ENCODE measurements around the gene C1S. TPM values are rescaled to one million over a fixed set of nuclear protein-coding genes. Genes with fewer than 3 reads are reported as not detected.
"Not testable (repeated sequence)": the region's sequence is repeated elsewhere in the genome, so short reads cannot be mapped to it uniquely, and the experiment has no call there.

Gene C1S
- polyA plus RNA-seq, 1 donor = 53.5 TPM

DNA sequence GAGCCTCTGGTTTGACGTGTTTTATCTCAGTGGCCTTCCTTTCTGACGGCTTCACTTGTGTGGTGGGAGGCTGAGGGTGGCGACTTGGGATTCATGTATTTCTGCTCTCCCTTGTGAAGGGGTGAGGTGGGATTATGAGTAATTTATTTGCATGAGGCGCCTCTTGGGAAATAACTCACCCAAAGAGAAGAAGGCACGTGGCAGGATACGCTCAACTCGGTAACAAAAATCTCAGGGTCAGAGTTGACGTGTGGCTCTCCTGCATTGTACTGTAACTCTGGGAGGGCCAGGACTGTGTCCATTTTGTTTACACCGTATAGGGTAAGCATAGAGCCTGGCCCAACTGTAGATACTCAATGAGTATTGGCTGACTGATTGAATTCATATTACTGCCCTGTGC is 14.6 kb upstream of the C1S start:
- no peak for DNase-seq

DNA sequence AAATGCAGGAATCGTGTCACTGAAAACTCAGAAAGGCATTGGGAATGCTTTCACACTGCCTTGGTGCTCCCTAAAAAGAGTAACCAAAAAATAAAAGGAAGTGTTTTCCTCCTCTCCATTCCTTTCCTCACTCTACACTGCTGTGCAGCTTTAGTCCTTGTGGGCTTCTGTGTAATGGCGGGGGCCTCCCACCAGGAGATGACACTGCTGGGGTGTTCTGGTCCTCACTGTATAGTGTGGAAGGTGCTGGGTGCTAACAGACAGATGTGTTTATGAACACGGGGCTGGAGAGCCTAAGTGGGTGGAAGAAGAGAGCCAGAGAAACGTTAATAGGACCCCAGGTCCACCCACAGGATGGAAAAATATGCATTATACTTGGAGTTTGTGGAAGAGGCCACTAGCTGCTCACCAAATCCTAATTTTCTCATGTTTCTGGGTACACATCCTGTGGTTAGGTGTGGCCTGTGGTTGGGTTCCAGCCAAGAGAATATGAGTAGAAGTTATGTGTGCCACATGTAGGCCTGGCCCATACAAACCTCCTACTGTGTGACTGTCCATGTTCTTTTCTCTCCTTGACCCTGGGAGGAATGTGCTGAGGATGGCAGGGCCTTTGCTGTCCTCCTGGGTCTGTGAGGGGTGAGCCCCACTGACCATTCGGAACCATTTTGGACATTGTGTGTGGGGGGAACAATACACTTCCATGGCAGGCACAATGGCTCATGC is 14.0 kb upstream of the C1S start:
- no peak for DNase-seq

DNA sequence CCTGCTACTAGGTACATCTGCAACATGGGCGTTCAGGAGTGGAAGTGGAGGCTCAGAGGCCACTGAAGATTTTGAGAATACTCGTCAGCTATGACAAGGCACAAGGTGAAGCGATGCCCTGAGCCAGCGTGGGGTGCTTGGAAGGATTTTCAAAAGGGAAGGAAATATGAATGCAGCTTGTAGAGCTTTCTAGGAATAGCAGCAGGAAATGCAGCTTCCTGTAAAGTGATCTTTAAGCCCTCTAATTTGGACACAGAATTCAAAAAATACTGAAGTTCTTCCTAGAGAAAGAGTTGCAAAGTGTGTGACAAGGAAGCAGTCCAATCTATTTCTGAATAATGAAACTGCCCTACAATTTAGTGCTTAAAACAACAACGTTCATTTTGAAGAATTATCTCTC is 13.2 kb upstream of the C1S start:
- no peak for DNase-seq

DNA sequence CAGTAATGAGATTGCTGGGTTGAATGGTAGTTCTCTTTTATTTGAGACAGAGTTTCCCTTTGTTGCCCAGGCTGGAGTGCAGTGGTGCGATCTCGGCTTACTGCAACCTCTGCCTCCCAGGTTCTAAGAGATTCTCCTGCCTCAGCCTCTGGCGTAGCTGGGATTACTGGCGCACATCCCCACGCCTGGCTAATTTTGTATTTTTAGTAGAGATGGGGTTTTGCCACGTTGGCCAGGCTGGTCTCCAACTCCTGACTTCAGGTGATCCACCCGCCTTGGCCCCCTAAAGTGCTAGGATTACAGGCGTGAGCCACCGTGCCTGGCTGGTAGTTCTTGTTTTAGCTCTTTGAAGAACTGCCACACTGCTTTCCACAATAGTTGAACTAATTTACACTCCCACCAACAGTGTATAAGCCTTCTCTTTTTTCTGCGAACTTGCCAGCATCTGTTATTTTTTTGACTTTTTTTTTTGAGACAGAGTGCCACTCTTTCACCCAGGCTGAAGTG is 11.0 kb upstream of the C1S start:
- DNase-seq = not testable (repeated sequence)

DNA sequence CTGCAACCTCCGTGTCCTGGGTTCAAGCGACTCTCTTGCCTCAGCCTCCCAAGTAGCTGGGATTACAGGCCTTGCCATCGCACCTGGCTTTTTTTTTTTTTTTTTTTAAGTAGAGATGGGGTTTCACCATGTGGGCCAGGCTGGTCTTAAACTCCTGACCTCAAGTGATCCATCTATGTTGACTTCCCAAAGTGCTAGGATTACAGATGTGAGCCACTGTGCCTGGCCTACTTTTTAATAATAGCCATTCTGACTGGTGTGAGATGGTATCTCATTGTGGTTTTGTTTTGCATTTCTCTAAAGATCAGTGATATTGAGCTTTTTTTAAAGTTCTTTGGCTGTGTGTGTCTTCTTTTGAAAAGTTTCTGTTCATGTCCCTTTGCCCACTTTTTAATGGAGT is 10.5 kb upstream of the C1S start:
- DNase-seq = not testable (repeated sequence)

DNA sequence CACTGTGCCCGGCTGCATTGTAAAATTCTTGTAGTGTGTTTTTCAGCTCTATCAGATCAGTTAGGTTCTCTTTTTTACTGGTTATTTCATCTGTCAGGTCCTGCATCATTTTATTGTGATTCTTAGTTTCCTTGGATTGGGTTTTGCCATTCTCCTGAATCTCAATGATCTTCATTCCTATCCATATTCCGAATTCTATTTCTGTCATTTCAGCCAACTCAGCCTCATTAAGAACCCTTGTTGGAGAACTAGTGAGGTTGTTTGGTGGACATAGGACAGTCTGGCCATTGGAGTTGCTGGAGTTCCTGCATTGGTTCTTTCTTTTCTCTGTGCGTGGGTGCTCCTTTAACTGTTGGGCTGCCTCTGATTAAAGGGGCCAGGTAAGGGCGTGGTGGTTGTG is 5.6 kb upstream of the C1S start:
- no peak for DNase-seq

DNA sequence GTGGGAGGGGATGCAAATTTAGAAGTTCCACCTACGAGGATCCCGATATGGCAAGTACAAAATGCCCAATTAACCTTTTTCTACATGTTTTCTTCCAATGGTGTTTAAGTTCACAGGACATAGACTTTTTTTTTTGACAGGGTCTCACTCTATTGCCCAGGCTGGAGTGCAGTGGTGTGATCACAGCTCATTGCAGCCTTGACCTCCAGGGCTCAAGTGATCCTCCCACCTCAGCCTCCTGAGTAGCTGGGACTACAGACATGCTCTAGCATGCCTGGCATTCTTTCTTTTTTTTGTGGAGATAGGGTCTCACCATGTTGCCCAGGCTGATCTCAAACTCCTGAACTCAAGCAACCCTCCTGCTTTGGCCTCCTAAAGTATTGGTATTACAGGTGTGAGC is 4.8 kb upstream of the C1S start:
- DNase-seq = not testable (repeated sequence)

DNA sequence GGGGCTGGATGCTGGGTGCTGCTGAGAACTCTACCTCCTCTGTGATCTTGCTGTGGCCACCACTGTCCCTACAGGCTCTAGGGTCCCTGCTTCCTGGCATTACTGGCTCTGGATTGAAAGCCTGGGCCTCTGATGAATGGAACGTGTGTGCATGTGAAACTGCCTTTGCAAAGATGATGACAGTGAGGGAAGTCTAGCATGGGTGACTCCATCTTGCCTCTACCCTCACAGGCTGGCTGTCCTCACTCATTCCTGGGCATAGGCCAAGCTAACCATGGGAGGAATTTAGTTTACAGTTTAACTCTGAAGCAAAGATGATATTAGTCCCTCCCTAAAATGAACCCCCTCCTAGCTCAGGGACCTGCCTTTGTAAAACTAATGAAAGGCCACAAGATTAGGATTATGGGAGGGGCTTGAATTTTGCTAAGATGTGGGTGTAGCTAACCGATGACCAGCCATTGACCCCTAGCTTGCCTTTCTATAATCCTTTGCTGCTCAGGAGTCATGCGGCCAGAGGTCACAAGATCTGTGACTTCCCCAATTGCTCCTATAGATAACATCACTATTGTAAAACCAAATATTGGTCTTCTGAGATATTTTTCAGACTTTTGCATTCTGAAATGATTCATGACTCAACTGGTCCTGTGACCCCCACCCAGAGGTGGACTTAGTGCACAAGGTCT is 2.2 kb upstream of the C1S start:
- no peak for DNase-seq

DNA sequence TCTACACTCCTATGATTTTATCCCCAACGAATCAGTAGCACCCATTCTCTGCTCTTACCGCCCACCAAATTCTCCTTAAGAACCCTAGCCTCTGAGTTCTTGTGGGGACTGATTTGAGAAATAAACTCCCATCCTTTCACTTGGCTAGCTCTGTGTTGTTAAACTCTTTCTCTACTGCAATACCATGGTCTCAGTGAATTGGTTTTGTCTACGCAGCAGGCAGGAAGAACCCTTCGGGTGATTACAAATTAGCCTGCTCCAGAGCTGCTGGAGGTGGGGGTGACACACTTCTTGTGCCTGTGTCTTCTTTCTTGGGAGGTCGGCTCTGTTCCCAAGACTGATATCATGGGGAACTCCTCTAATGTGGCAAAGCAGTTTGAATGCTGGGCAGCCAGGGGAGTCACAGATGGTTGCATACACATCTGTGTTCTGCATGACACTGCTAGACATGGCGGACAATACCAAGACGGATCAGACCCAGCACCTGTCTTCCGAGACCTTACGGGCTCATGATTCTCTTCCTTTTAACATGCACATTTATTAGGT is 1.6 kb upstream of the C1S start:
- DNase-seq = no peak

DNA sequence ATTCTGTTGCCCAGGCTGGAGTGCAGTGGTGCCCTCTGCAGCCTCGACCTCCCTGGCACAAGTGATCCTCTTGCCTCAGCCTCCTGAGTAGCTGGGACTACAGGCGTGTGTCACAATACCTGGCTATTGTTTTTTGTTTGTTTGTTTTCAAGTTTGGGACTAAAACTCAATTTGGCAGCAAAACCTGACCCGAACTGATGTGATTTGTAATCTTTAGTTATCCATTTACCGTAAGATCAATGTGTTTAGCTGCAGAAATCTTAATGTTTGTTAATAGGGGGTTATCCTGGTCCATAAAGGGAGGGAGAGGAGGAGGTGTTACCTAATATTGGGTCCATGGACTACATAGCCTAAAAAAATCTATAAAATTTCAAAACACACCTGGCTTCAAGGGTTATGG is 738 bp upstream of the C1S start:
- DNase-seq = no peak

DNA sequence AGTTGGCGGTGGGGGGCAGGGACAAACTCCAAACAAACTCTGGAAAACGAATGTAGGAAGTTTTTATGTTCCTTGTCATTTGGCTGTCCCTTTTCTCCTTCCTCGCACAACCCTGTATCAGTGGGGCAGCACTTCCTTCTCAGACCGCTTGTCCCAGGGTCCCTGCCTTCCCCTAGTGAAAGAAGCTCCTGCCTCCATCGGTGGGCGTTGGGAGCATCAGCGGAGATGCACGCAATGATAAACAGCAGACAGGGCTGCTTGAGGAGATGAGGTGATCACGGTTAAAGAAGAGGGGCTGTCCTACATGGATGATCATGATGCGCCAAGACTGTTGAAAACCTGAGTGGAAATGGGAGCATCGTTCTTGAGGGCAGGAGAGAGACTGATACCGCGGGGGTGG is 620 bp downstream of the C1S start:
- no peak for DNase-seq

DNA sequence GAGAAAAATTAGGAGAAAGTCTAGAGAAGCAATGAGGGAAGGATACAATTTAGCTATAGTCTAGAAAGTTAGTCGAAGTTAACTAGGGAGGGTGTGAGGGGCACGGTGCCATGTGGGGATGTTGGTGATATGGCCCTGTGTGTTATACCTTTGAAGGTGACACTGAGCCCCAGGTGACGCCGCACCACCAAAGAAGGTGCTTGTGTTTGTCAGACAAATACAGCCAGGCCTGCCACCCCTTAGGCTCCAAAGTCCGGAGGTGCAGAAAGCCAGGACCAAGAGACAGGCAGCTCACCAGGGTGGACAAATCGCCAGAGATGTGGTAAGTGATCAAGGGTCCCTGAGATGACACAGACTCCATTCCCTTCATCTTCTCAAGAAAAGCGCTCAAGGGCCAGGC is 1.1 kb downstream of the C1S start:
- DNase-seq = no peak

DNA sequence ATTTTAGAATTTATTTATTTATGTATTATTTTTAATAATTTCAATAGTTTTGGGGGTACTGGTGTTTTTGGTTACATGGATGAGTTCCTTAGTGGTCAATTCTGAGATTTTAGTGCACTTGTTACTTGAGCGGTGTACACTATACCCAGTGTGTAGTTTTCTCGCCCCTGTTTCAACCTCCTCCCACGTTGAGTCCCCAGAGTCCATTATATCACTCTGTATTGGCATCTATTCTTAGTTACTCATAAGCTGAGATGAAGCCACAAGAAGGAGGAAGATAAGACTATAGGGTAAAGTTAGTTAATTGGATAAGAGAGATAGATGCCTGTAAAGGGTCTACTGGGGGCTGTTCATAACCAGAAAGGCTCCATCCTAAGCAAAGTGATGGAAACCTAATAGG is 4.0 kb downstream of the C1S start:
- no peak for DNase-seq

DNA sequence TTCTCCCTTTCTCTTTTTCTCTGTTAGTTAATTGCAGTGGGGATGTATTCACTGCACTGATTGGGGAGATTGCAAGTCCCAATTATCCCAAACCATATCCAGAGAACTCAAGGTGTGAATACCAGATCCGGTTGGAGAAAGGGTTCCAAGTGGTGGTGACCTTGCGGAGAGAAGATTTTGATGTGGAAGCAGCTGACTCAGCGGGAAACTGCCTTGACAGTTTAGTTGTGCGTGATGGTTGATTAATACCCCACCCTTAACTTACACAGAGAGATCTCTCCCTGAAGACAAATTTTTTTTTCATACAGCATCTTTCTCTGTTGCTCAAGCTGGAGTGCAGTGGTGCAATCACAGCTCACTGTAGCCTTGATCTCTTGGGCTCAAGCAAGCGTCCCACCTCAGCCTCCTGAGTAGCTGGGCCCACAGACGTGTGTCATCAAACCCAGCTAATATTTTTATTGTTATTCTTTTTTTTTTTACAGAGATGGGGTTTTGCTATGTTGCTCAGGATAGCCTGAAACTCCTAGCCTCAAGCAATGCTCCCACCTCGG is 4.6 kb downstream of the C1S start:
- no peak for DNase-seq

DNA sequence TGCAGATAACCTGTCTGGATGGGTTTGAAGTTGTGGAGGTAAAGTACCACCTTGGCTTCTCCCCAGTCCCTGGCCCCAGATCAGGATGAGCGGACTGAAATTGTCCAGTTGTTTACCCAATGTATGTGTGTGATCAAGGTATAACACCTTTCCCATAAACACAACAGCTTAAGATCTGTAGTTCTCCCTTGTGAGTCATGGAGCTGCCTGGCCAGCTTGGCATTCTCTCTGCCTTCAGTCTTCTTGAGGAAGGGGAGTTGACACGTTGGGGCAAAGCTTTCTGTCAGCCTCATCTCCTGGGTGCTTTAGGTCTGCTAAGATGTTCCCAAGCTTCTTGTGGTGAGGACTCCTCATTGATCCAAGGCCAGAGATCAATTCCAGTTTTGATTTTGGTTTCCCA is 6.1 kb downstream of the C1S start:
- DNase-seq = no peak

DNA sequence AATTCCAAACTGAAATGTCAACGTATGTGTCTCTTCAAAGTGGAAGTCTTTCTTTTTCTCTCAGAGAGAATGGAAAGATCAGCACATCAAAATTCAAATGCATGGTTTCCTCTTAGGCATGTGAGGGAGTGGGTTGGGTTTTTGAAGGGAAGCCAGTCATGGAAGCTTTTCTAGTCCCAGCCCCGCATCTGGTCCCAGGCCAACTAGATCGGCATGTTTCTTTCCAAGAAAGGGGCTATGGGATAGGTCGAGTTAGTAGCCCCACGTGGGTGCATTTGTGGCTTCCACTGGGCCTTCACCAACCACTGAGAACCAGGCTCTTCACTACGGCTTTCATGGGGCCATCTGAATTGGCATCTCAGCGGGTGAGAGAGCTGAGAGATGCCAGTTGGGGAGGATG is 6.6 kb downstream of the C1S start:
- DNase-seq = no peak

DNA sequence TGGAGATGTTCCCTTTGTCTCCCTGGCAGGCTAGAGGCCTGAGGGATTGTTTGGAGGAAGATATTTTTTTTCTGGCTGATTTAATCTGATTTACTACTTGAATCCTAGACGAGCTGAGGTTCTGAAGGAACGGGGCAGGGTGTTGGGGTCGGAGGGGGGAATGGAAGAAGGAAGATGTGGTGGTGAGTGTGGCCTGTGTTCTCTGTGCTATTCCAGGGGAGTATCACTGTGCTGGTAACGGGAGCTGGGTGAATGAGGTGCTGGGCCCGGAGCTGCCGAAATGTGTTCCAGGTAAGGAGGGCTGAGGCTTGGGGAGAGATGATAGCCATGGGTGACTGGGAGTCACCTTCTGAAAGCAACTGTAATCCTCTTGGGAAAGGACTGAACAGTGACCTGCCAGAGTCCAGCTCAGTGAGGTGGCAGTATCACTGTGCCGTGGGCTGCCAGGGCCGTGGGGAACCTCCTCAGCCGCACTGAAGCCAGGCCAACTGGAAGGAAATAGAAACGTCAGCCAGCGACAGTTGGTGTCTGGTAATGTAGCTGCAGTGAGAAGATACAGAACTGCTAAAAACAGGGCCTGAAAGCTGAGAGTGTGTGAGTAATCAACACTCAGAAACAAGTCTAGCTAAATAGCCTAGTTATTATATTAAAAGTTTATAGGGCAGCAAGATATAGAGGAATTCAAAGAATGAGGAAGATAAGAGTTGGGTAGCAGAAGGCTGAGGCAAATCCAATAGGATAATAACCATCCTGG is 7.9 kb downstream of the C1S start:
- no peak for DNase-seq

DNA sequence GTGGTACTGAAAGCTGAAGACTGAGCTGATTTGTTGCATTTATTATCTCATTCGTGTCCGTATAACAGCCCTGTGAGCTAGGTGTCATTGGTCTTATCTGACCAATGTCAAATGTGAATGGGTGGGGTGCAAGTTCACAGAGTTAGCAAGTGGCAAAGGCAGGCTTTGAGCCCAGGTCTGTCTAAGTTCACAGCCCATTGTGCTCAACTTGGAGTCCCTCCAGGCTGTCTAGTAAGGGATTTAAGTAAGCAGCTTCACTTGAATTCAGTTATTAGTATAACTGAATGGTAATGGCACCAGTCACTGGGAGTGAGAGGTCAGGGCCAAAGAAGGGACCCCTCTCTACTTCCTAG is 8.5 kb downstream of the C1S start:
- no peak for DNase-seq

DNA sequence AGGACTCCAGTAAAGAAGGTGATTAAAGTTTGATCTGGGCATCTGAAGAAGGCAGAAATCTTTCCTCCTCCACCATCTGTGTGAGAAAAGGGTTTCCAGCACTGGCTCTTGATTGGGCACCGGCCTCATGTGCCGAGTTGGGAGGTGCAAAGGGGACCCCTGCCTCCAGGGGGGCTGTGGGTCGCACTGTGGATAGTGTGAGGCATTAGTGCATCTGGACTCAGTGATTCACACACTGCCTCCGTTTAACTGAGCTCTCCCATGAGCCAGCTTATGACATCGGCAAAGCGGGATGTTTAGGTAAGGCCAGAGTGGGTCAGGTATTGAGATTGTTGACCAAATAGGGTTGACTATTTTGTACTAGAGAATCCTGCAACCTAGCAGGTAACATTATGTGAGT is 8.9 kb downstream of the C1S start:
- DNase-seq = no peak

DNA sequence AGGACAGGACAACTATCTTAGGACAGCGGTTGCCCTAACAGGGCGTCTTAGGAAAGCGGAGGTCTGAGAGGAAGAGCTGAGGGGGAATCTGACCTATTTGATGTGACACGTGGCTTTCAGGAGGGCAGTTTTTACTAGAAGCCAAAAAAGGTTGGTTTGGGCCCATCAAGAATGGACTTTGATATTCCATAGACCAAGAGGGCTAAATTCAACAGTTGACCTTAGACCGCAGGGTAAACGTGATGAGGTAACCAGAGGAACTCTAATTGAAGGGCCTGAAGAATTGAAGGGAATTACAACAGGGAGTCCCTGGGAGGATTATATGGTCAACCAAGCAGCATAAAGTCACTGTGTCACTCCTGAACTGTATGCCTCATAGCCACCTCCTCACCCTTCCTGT is 11.5 kb downstream of the C1S start:
- DNase-seq = no peak

DNA sequence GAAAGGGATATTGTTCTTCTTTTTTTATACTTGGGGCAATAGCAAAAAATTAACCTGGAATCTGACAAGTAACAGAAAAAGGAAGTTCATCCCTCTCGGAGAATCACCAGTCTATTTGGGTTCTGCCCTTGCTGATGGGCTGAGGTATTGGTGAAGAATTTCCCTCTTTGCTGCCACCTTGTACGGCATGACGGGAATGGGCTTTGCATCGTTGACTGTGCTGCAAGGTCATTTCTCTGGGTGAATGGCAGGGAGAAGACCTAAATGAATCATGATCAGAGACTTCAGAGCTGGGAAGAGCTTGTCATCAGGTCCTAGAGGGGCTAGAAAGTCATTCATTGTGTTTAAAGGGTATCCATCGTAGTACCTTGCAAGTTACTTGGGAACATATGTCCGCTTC is 12.0 kb downstream of the C1S start:
- DNase-seq = no peak

DNA sequence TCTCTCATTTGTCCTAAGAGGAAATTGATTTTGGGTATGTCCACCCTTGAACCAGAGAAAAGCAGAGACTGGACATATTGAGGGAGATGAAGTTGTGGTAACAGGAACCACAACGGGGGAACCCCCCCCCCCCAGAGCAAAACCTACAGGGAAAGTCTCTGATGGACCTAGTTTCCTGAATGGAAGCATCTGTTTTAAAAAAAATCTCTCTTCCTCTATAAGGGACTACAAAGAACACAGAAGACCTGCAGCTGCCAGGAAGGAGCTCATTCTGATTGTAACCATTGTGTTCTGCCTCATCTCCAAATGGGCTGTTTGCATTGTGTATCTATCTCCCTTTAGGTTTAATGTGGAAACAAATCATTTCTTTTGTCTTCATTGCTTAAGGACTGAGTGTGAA is 13.4 kb downstream of the C1S start:
- DNase-seq = no peak

DNA sequence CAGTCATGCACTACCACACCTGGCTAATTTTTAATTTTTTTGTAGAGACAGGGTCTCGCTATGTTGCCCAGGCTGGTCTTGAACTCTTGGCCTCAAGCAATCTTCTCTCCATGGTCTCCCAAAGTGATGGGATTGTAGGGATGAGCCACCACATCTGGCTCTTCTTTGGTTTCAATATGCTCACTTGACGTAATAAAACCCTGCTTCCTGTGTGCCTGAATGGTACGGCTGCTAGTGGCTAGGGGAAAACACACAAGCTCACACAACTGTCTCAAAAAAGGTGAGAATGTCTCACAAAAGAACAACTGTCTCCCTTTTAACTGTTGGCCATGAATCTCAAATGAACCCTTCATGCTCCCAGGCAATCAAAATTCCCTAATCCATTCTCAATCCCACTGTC is 15.0 kb downstream of the C1S start:
- no peak for DNase-seq
